Stimulated activated CD8-positive, alpha-beta memory T cell treated with anti-CD3 and anti-CD28 coated beads, Interleukin-4, amount 100 ng/mL, for 48 hours (primary cell): ENCODE data around the gene LMBRD1.
A peak's percentile ranks its signal among the peaks of the same experiment; 100 is the strongest.
"Not testable (repeated sequence)": the region's sequence is repeated elsewhere in the genome, so short reads cannot be mapped to it uniquely, and the experiment has no call there.

Source experiments
- DNase-seq: peaks from one replicate; pipeline ENCODE4 v3.0.0-alpha.2; 2020

Gene LMBRD1

DNA sequence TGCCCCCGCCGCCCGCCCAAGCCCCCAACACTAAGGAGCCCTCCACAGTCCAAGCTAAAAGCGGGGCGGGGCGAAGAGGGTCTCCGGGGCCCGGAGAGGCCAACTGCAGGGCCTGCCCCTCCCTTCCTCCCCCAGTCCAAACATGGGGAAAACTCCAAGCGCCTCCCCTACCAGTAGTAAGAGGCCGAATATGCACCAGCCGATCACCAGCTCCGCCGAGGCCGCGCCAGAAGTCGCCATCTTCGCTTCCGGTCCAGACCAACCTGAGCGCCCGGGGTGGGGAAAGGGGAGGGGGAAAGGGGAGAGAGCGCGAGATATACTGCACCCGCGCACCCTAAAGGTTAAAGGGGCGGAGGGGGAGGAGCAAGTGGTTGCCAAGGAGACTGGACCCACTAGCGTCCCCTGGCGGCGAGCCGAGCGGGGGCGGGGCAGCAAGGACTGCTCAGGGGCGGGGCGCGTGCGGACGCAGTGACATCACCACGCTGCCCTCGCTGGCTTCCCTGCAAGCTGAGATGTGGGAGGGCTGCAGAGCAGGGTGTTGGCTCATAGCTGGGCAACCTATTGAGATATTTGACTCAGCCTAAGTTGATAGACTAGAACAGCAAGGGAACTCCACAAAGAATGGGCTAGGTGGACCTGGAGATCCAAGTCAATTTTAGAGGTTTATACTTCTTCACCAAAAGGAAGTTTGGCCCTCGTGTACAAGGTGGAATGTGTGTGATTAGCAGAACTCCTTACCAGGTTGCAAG, at the start of gene LMBRD1:
TSS of gene LMBRD1 (minus strand) at position 369 of the 749 bp plus-strand sequence. CDS start at position 240, 129 bp downstream.
- peak; percentile 100 for DNase-seq

DNA sequence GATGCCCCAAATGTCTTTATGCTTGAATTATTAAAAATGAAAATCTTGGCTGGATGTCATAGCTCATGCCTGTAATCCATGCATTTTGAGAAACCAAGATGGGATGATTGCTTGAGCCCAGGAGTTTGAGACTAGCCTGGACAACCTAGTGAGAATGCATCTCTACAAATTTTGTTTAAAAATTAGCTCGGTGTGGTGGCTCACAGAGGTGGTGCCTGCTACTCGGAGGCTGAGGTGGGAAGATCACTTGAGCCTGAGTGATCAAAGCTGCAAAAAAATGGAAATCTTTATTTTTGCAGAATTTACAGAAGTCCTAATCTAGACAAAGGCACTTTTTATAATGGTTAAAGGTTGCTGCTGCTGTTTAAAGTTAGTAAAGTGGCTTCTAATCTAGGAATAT, 49.5 kb upstream of the LMBRD1 start:
- no peak for DNase-seq

DNA sequence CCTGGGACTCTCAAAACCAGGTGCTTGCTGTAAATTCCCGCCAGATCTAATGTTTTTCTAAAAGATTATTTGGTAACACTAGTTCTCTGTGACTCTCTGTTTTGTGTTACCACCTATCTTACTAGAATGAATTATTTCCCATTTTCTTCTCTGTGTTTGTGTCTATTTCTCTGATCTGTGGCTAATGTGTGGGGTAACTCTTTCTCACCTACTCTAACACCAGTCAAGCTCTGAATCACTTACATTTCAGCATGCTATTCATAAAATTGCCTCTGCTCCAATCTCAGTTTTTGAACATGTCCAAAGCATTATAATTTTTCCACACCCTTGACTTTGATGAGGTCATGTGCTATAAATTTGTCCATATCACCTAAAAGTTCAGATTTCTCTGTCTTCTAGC, 46.4 kb upstream of the LMBRD1 start:
- no peak for DNase-seq

DNA sequence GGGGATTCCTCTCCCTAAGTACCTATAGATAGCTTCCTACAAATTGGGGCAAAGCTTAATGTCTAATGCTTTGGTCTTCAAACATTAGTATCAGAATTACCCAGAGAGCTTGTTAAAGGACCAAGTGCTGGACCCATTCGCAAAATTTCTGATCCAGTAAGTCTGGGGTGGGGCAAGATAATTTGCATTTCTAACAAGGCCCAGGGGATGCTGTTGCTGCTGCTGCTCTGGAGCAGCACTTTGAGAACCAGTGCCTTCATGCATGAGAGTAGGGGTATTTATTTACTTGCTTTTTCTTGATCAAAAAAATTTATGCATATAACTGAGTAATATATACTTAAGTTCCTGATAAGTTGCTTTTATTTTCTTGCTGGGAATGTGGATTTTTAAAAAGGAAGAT, 45.1 kb upstream of the LMBRD1 start:
- DNase-seq, result no peak

DNA sequence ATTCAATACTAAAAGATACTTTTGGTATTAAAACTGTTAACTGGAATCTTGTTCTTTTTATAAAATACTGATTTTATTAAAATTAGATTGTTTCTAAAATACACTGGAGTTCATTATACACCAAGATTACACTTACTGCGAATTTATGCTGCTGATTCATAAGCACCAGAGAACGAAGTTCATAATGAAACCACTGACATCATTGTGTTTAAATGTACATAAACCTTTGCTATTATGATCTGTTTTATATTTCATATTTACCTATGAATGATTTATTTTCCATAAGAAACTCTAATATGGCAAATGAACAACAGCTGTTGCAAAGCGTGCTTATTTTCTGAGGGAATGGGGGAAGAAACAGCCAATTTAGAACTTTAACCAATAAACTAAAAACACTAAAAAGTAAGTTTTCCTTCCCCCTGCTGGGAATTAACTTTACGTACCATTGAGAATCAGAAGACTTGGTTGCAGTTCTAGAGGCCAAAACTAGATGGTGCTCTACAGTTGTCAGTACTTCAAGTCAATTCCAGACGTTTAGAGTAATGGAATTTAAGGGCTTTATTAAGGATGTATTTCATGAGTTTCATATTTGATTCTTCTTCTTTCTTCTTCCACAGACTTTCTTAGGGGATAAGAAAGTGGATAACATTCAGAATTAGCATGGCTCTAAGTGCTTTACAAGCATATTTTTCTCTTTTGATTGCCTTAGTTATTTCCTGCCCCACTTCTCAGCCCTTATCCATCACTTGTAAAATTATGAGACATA, 38.8 kb upstream of the LMBRD1 start:
- no peak for DNase-seq

DNA sequence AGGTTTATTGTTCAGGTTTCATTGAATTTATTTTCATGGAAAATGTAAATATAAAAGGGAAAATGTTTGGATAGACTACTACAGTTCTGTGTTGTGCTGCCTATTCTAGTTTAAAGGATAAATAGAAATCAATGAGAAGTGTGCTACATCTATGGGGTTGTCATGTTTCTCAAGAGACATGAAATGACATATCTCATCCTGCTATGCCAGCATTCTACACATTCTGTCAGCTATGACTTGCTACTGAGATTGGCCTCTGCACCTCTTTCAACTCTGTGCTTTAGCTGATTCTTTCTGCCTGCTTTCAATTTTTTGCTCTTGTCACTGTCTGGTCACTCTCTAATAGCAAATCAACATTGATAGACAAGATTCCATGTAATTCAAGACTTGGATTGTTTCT, 35.7 kb upstream of the LMBRD1 start:
- no peak for DNase-seq

DNA sequence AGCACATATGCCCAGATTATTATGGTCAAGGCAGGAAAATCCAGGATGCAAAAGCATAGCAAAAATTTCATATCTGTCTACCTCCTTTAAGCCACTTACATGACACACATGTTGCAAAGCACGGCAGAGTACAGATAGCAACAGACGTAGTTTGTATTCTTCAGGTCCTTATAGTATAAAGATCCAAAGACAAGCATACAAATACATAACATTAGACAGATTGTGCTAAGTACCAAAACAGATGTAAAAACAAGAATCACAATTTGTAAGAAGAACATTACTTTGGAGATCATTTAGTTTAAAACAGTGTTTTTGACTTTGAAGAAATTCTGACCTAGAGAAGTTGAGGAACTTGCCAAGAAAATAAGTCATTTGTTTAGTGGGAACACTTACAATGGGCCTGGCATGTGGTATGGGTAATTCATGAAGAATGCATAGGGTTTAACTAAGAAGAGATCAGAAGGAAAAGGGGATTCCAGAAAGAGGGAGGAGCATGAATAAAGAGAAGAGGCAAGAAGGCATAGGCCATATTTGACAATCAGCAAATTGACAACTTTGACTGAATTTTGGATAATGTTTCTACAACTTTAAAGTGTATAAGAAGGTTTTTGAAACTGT, 30.6 kb upstream of the LMBRD1 start:
- DNase-seq, result no peak

DNA sequence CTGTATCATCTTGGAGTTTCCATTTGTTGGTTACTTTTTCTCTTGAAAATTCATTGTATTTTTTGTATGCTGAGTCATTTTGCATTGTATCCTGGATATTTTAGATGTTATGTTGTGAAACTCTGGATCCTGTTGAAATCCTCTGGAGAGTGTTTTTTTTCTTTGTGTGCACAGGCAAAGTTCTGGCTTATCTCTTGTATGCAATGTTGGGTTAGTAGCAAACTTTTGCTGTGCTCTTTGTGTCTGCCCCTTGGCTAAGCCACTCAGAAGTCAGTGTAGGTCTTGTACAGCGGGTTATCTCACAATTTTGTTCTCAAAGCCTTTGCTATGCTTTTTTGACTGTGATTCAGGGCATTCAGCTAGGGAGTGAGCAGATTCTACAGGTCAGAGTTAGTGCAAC, 29.1 kb upstream of the LMBRD1 start:
- DNase-seq, result no peak

DNA sequence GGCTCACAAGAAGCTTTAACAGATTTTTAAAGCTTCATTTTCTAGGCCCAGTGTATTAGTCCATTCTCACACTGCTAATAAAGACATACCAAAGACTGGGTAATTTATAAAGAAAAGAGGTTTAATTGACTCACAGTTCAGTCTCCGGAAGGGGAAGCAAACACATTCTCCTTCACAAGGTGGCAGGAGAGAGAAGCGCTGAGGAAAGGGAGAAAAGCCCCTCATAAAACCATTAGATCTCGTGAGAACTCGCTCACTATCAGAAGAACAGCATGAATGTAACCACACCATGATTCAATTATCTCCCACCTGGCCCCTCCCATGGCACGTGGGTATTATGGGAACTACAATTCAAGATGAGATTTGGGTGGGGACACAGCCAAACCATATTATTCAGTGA, 27.5 kb upstream of the LMBRD1 start:
- DNase-seq, result not testable (repeated sequence)

DNA sequence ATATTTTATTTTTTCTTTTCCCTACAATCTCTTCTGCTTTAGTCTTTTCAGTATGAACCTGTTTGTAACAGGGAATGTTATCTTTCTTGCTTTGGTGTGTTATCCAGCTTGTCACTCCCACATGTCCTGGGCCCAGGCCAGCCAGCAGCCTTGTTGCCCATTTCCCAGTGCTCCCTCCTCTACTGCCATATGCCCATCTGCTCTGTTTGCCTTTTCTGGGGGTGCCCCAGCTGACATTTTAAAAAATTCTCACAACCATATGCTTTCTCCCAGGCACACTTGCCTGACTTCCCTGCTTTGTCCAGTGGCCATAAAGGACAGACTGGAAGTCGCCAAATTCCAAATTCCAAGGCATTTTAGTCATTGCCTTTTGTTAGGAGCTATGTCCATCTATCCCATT, 23.6 kb upstream of the LMBRD1 start:
- no peak for DNase-seq

DNA sequence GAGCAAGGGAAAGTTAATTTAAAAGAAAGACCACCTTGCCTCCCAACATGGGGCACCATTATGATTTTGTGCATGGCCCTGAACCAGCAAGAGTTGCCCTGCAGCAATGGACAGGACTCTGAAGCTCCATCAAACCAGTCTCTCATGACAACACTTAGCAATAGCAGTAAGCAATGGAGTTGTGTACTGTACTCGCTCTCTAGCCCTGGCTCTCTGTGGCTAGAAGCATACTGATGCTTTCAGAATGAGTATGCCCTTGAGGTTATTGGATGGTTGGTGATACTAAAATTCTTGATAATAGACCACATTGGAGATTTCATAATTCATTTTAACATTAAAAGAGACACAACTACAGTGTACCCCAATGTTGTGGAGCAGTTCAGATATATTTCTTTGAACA, 23.2 kb upstream of the LMBRD1 start:
- DNase-seq, result no peak

DNA sequence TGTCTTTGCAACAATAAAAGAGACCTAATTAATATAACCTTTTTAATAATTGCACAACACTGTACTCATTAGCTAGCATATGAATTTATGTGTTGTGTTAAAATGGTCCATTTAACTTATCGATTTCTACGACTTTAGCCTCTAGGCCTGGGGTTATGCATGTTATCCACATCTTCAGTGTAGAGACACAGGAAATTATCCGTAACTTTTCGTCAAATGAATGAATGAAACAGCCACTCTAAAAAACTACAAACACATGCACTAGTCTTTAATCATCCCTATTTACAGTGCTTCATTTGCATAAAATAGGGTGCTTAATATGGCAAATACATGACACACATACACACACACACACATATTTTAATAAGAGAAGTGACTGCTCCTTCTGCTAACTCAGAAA, 22.3 kb upstream of the LMBRD1 start:
- no peak for DNase-seq

DNA sequence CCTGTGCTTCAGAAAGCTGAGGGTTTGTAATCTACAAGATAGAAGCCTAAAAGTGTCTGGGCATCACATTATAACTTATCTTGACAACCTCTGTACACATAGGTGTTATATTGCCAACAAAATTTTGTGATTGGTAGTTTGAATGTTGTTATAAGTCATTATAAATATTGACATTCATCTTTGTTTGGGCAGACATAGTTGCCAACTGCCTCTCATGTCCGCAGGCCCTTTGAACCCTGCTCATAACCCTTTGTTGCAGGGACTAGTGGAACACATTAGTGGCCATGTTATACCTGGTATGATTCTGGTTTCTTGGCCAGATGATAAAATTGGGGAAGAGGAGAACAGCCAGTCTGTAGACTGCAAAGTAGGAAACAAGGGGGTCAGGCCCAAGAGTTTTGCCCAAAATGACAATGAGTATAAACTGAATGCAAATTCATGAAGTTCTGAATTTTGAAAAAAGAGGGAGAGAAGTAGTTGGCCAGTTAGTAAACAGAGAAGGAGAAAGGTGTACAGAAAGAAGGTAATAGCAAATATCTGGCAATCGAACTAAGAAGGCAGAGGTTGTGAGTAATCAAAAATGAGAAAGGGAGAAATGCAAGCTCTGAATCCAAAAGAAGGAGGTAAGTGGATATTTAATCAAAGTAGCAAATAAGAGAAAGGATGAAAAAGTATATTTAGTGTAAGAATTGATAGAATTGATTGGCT, 21.6 kb upstream of the LMBRD1 start:
- DNase-seq, result no peak

DNA sequence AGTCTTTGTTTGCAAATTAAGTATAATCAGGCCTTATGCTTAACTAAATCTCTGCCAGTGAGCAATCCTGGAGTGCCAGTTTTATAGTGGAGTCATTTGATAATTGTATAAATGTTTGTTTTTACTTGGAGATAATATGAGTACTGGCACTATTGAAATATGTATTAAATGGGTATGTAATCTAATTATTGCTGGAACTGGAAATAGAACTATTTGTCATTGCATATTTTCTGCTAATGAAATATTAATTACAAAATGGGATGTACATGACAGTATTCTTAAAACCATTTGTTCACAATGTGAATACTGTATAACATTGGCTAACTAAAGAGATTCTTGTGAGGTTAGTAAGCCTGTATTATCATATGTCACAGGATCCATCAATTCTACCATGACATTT, 20.5 kb upstream of the LMBRD1 start:
- no peak for DNase-seq

DNA sequence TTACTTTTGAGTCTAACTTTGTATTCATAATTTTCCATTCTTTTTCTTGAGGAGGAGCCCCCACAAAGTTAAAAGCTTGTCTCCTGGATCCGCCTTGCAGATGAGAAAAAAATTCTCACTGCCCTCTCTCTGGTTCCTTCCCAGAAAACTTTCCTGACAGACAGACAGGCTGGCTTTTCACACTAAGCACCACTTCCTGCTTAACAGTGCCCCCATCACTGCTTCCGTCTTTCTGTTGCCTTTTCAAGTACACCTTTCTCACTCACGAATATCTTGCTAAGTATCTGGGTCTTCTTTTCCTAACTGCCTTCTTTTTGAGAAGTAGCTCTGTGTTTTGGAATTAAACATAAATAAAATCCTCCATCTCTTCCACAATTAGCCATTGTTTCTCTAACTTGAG, 19.8 kb upstream of the LMBRD1 start:
- no peak for DNase-seq

DNA sequence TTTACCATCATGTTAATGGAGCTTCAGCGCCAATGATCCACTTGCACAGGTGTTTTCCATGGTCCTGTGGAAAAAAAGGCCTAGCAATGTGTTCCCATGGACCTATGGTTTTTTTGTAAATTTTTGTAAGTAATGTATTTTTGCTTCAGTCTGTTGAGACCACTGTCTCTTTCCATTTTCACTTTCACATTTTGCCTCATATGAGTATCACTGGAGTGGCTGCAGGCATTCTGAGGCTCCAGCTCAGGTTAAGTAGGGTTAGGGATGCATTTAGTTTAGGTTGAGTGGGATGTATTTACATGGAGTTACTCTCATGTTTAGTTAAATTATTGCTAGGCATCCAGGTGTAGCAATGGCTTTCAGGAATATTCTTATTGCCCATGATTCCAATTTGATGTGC, 19.2 kb upstream of the LMBRD1 start:
- DNase-seq, result no peak

DNA sequence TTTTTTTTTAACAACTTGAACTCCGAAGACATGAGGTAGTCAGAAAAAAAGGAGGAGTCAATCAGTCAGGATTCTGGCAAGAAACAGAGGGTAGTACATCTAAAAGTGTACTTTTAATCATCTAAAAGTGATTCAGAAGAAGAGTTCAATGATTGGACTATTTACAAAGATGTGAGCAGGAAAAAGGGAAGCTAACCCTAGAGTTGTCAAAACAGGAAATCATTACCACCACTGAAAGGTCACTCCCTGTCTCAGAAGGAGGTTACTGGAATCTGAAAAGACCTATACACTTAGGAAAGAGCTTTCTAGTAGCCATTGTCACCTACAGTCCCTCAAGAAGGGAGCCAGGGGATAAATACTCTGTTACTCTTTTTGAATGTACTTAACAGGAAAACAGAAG, 16.7 kb upstream of the LMBRD1 start:
- DNase-seq, result no peak

DNA sequence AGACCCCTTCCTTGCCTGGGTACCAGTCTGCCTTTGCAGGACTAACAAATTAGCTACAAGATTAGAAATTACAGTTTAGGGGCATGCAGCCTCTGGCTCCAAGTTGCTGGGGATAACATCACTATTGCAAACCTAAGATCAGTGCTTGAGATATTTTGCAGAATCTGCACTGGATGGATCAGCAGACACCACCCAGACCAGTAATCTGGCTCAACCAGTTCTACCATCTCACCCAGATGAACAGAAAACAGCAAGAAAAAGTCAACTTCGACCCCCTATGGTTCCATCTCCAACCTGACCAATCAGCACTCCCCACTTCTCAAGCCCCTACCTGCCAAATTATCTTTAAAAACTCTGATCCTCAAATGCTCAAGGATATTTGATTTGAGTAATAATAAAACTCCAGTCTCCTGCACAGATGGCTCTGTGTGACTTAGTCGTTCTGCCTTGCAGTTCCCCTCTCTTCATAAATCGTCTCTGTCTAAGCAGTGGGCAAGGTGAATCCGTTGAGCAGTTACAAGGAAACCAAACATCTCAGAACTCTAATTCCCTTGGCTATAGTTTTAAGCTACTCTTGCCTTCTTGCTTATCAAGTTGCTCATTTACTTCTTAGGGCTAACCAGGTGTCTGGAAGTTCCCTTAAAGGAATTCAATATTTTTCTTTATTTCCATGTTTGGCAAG, 16.1 kb upstream of the LMBRD1 start:
- no peak for DNase-seq

DNA sequence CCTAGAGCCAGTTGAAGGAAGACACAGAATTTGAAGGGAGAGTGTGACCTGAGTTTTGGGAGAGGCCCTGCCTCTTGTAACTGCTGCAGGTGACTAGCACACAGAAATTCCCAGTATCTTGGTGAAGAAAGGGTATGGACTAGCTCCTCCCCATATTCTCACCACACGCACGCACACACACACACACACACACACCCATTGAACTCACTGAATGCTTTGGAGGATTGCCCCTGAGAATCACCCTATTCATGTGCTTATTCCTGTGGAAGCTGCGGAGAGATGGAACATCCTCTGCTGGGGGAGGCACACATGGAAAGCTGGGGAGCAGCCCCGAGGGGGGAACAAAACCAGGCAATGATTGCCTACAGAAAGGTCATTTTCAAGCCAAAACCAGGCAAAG, 6.2 kb upstream of the LMBRD1 start:
- DNase-seq, result no peak

DNA sequence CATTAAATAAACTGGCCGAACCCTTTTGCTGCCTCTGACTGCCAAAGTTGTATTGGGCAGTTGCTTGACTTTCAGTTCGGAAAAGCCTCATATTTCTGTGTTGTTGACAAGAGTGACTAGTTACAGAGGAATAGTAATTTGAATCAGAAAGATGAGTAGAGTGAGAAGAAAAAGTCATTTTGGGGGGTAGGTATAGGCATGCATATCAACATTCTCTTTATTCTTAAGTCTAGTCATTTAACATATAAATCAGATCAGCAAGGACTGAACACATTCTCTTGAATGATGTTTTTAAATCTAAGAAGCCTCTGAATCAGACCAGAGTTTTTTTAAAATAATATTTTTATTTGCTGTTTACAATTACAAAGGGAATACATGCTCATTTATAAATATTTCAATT, 4.9 kb upstream of the LMBRD1 start:
- DNase-seq, result no peak

DNA sequence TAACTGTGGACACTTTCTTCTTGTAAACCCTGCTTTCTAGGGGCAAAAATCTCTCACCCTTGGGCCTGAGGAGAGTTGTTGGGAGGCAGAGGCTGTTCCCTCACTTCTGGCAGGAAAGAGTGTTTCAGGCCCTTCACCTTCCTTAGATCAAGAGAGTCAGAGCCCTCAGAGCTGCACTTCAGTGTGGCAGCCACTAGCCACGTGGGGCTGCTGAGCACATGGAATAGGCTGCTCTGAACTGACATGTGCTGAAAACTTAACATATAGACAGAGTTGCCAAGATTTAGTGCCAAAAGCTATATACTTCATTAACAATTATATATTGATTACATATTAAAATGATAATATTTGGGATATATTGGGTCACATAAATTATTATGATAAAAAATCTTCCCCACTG, 4.4 kb upstream of the LMBRD1 start:
- no peak for DNase-seq

DNA sequence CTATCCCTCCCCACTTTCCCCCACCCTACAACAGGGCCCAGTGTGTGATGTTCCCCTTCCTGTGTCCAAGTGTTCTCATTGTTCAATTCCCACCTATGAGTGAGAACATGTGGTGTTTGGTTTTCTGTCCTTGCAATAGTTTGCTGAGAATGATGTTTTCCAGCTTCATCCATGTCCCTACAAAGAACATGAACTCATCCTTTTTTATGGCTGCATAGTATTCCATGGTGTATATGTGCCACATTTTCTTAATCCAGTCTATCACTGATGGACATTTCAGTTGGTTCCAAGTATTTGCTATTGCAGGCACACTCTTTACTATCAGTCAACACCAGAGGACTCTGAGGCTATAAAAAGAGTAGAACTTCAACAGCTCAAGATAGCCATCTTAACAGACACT, 2.0 kb upstream of the LMBRD1 start:
- not testable (repeated sequence) for DNase-seq

DNA sequence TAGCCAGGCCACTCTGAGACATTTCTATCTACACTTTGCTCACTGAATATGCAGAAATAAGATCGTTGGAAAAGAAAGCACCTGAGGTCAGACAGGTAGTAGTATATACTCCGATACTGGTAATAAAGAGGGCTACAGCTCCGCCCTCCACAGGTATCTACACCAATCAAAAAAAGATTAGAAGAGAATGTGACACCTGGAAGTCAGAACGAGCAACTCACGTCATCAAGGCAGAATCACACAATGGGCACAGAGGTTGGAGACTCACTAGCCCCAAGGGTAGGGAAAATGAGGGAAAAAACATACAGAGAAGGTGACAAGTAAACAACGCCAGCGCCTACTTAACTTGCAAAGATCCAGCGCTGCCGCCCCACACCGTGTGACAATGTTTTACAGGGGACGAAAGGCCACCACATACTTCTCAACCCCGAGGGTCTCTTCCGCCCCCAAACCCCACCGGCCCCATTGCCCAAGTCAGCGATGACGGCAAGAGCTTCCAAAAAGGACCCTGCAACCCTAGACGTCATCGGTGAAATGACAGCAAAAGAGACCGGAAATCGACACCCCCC, 653 bp downstream of the LMBRD1 start:
- no peak for DNase-seq
